ENCODE data around the gene TMED1.
"Not testable (repeated sequence)": the region's sequence is repeated elsewhere in the genome, so short reads cannot be mapped to it uniquely, and the experiment has no call there.

The TMED1 gene

GRCh38 chr19:10871711-10872545, 35.9 kb upstream of the TMED1 start:
- Histone ChIP-seq H3K9ac (ENCODE audit: low read length) (peak overlapping the region; percentile 96), H3K27ac (ENCODE audit: low read depth, low read length, poor library complexity, severe bottlenecking) (peak overlapping the region; percentile 61), H3K4me2 (ENCODE audit: low read length) (peak overlapping the region; percentile 72), H3K27me3 (ENCODE audit: insufficient read depth, low read length) (no peaks in the 10 kb centered on the region), H3F3A (ENCODE audit: insufficient read depth, low read length) (no peaks in the 10 kb centered on the region), H3K4me1 (ENCODE audit: insufficient read depth, low read length, severe bottlenecking) (peaks cover 63% of the 10 kb centered on the region), H3K9me3 (ENCODE audit: low read length) (no peaks in the 10 kb centered on the region), H4K20me1 (ENCODE audit: insufficient read depth, low read length) (no peaks in the 10 kb centered on the region), H3K79me2 (ENCODE audit: insufficient read depth, low read length) (peaks cover 37% of the 10 kb centered on the region), H3K36me3 (ENCODE audit: insufficient read depth, low read length) (no peaks in the 10 kb centered on the region), H3K4me3 (ENCODE audit: low read depth, low read length, poor library complexity, severe bottlenecking) (peak overlapping the region; percentile 94), H2AFZ (ENCODE audit: low read length) (no peak overlapping the region), H3K9me2 (ENCODE audit: low read depth, low read length) (no peaks in the 10 kb centered on the region)
- no peak for TF ChIP-seq EZH2 (IDR thresholded peaks at IDR 0.05; ENCODE audit: borderline replicate concordance, low read length)

GRCh38 chr19:10870955-10871603, 35.1 kb upstream of the TMED1 start, which contains the start of gene CARM1:
Gene CARM1, plus strand, starts transcription at chr19:10871553. Its CDS starts 150 bp downstream, at chr19:10871703.
- Histone ChIP-seq H3K36me3 (ENCODE audit: insufficient read depth, low read length) (no peaks in the 10 kb centered on the region), H4K20me1 (ENCODE audit: insufficient read depth, low read length) (no peaks in the 10 kb centered on the region), H3K4me1 (ENCODE audit: insufficient read depth, low read length, severe bottlenecking) (peaks cover 54% of the 10 kb centered on the region), H3K27ac (ENCODE audit: low read depth, low read length, poor library complexity, severe bottlenecking) (peak within 1 kb of the TSS; percentile 92), H3F3A (ENCODE audit: insufficient read depth, low read length) (no peaks in the 10 kb centered on the region), H3K4me3 (ENCODE audit: low read depth, low read length, poor library complexity, severe bottlenecking) (peak within 1 kb of the TSS; percentile 94), H3K9me2 (ENCODE audit: low read depth, low read length) (no peaks in the 10 kb centered on the region), H3K79me2 (ENCODE audit: insufficient read depth, low read length) (peaks cover 33% of the 10 kb centered on the region), H3K27me3 (ENCODE audit: insufficient read depth, low read length) (no peaks in the 10 kb centered on the region), H2AFZ (ENCODE audit: low read length) (no peak within 1 kb of the TSS), H3K4me2 (ENCODE audit: low read length) (peak within 1 kb of the TSS; percentile 76), H3K9ac (ENCODE audit: low read length) (peak within 1 kb of the TSS; percentile 96), H3K9me3 (ENCODE audit: low read length) (no peaks in the 10 kb centered on the region)
- TF ChIP-seq EZH2 (IDR thresholded peaks at IDR 0.05; ENCODE audit: borderline replicate concordance, low read length) (no peak), CTCF (IDR thresholded peaks at IDR 0.05; ENCODE audit: low read length) (no peak)

- Histone ChIP-seq H3K9ac (ENCODE audit: low read length) (peak overlapping the region; percentile 62), H3K4me1 (ENCODE audit: insufficient read depth, low read length, severe bottlenecking) (peaks cover 54% of the 10 kb centered on the region), H3F3A (ENCODE audit: insufficient read depth, low read length) (no peaks in the 10 kb centered on the region), H4K20me1 (ENCODE audit: insufficient read depth, low read length) (no peaks in the 10 kb centered on the region), H3K9me2 (ENCODE audit: low read depth, low read length) (no peaks in the 10 kb centered on the region), H2AFZ (ENCODE audit: low read length) (no peak overlapping the region), H3K4me2 (ENCODE audit: low read length) (peak overlapping the region; percentile 76), H3K36me3 (ENCODE audit: insufficient read depth, low read length) (no peaks in the 10 kb centered on the region), H3K4me3 (ENCODE audit: low read depth, low read length, poor library complexity, severe bottlenecking) (peak overlapping the region; percentile 60), H3K9me3 (ENCODE audit: low read length) (no peaks in the 10 kb centered on the region), H3K79me2 (ENCODE audit: insufficient read depth, low read length) (peaks cover 33% of the 10 kb centered on the region), H3K27me3 (ENCODE audit: insufficient read depth, low read length) (no peaks in the 10 kb centered on the region), H3K27ac (ENCODE audit: low read depth, low read length, poor library complexity, severe bottlenecking) (peak overlapping the region; percentile 92)
- no peak for TF ChIP-seq EZH2 (IDR thresholded peaks at IDR 0.05; ENCODE audit: borderline replicate concordance, low read length)
- TF ChIP-seq CTCF (IDR thresholded peaks at IDR 0.05; ENCODE audit: low read length) = no peak
Observed at GRCh38 chr19:10870501-10870954, 34.5 kb upstream of the TMED1 start.

- H3K36me3 ChIP-seq (ENCODE audit: insufficient read depth, low read length); H3K9me3 ChIP-seq (ENCODE audit: low read length); H2AFZ ChIP-seq (ENCODE audit: low read length); H4K20me1 ChIP-seq (ENCODE audit: insufficient read depth, low read length); H3F3A ChIP-seq (ENCODE audit: insufficient read depth, low read length); H3K4me3 ChIP-seq (ENCODE audit: low read depth, low read length, poor library complexity, severe bottlenecking); H3K27me3 ChIP-seq (ENCODE audit: insufficient read depth, low read length); H3K9me2 ChIP-seq (ENCODE audit: low read depth, low read length): not testable (repeated sequence)
- Histone ChIP-seq H3K79me2 (ENCODE audit: insufficient read depth, low read length) (peaks cover 29% of the 10 kb centered on the region), H3K4me1 (ENCODE audit: insufficient read depth, low read length, severe bottlenecking) (peaks cover 56% of the 10 kb centered on the region), H3K9ac (ENCODE audit: low read length) (peak overlapping the region; percentile 40; the same call in 1 of the 2 replicates), H3K27ac (ENCODE audit: low read depth, low read length, poor library complexity, severe bottlenecking) (peak overlapping the region; percentile 92), H3K4me2 (ENCODE audit: low read length) (peak overlapping the region; percentile 20; the same call in 1 of the 2 replicates)
Observed at GRCh38 chr19:10869872-10870311, 33.9 kb upstream of the TMED1 start.

Data from OCI-LY1 (cell line).